T-cell (primary cell): ENCODE results near the gene GALK2. TPM values are rescaled to one million over a fixed set of nuclear protein-coding genes. Genes with fewer than 3 reads are reported as not detected.

ENCODE experiments used
- ATAC-seq, 4 experiments: fragments of 200-7000 bp in 3 of 4; fragments of 150-1000 bp in 1 of 4; cut with Tn5 transposase; replicated peaks in 1 of 4; 1 replicate in 3 of 4; 2 replicates in 1 of 4; pipeline ENCODE4 v1.10.0; 2021; ENCODE audit warnings: moderate library complexity in 3 of 4, mild to moderate bottlenecking in 2 of 4, moderate number of reproducible peaks in 1 of 4
- CTCF ChIA-PET, 2 donors: fragments of 300-600 bp; sonication (Branson Sonifier 250); formaldehyde crosslinking; loops; one replicate each; lab custom pipeline; 2022; ENCODE audit warnings: antibody characterized with exemption in 2 of 2; lab: Charles Lee
- POLR2A ChIA-PET, 2 donors: fragments of 300-600 bp; sonication (Branson Sonifier 250); formaldehyde crosslinking; loops; one replicate each; lab custom pipeline; 2022; ENCODE audit warnings: antibody characterized with exemption in 2 of 2; lab: Charles Lee
- DNase-seq, 35 experiments: peaks; one replicate each; pipeline versions ENCODE4 v3.0.0 to v3.0.0-alpha.2; 2013 to 2023
- H3K27ac ChIP-seq: one replicate; pipeline ENCODE4 v1.5.1; 2013; ENCODE audit warnings: low read length
- H3K27me3 ChIP-seq, 2 experiments: replicated peaks in 1 of 2; 1 replicate in 1 of 2; 2 replicates in 1 of 2; pipeline versions ENCODE4 v1.6.1 to v1.7.0; 2013; ENCODE audit warnings: low read length in 1 of 2, mixed read lengths in 1 of 2; ENCODE audit not compliant: control insufficient read depth in 2 of 2, insufficient read depth in 2 of 2; ENCODE audit errors: extremely low read depth in 1 of 2
- H3K36me3 ChIP-seq, 2 donors: 1 replicate in 1 of 2; 2 replicates in 1 of 2; pipeline versions ENCODE4 v1.6.1 to v1.7.0; 2013; ENCODE audit warnings: low read length in 1 of 2; ENCODE audit not compliant: control insufficient read depth in 2 of 2, insufficient read depth in 1 of 2; ENCODE audit errors: extremely low read depth in 1 of 2
- H3K4me1 ChIP-seq, 2 experiments: 1 replicate in 1 of 2; 2 replicates in 1 of 2; pipeline versions ENCODE4 v1.6.1 to v1.7.0; 2013; ENCODE audit warnings: low read length in 2 of 2, mixed read lengths in 1 of 2; ENCODE audit not compliant: insufficient read depth in 2 of 2, control insufficient read depth in 1 of 2; ENCODE audit errors: extremely low read depth in 1 of 2
- H3K4me3 ChIP-seq, 2 donors: 1 replicate in 1 of 2; 2 replicates in 1 of 2; pipeline versions ENCODE4 v1.5.1 to v1.7.0; 2013; ENCODE audit warnings: mild to moderate bottlenecking in 2 of 2, low read length in 1 of 2, moderate library complexity in 1 of 2; ENCODE audit not compliant: control insufficient read depth in 1 of 2; ENCODE audit errors: extremely low read depth in 1 of 2
- H3K9me3 ChIP-seq: 2 replicates; pipeline ENCODE4 v1.7.0; 2013
- H3K27ac Mint-ChIP-seq, 2 donors: one replicate each; pipeline ENCODE4 v1.8.0; 2020 to 2021; ENCODE audit warnings: mild to moderate bottlenecking in 2 of 2, mixed read lengths in 2 of 2
- H3K27me3 Mint-ChIP-seq, 2 donors: one replicate each; pipeline ENCODE4 v1.8.0; 2021 to 2022; ENCODE audit warnings: mixed read lengths in 2 of 2
- H3K36me3 Mint-ChIP-seq: one replicate; pipeline ENCODE4 v1.8.0; 2021; ENCODE audit warnings: mixed read lengths
- H3K4me1 Mint-ChIP-seq, 3 donors: one replicate each; pipeline ENCODE4 v1.8.0; 2020 to 2022; ENCODE audit warnings: mixed read lengths in 3 of 3, mild to moderate bottlenecking in 1 of 3
- H3K4me3 Mint-ChIP-seq, 3 donors: one replicate each; pipeline ENCODE4 v1.8.0; 2020 to 2022; ENCODE audit warnings: mild to moderate bottlenecking in 3 of 3, mixed read lengths in 3 of 3, moderate library complexity in 3 of 3
- H3K9me3 Mint-ChIP-seq, 3 donors: one replicate each; pipeline ENCODE4 v1.8.0; 2020 to 2022; ENCODE audit warnings: mixed read lengths in 3 of 3
- WGBS: methylation state at CpG from one replicate; pipeline ENCODE4 v1.1.5; 2013; ENCODE audit warnings: missing lambda C conversion rate; ENCODE audit not compliant: insufficient coverage; 5-methylcytosine and 5-hydroxymethylcytosine counted together
- total RNA-seq, 35 experiments: library from RNA in 6 of 35; stranded (reverse) in 6 of 35; fragments of 120-200 nt in 1 of 35; gene quantifications; one replicate each; pipeline versions ENCODE4 v1.2.1 to v1.2.4 and lab custom pipeline; 2013 to 2026

Gene GALK2
- total RNA-seq, 5 donors from 2014 or later (not counting 1 experiment from before 2014, with no cell fraction given) = 18.5 to 26.3 (median 25.7) TPM

- H3K36me3 ChIP-seq = peaks cover 0 to 13% of the 10 kb centered on the region in 2 donors
- no peak overlapping the region for H3K4me3 ChIP-seq
- no peak overlapping the region for H3K27ac Mint-ChIP-seq
- peaks cover 3 to 6% of the 10 kb centered on the region in 2 experiments for H3K4me1 ChIP-seq
- 87% methylated on average over 1 of the region's 1 CpG for WGBS
- peaks cover 13% of the 10 kb centered on the region for H3K36me3 Mint-ChIP-seq
- no peak for DNase-seq
- peak overlapping the region in 1 of 3 donors; percentile 15 for H3K4me3 Mint-ChIP-seq
- POLR2A ChIA-PET = interaction anchor here in 1 of 2 donors (0.6 kb wide), 1 partner anchor 9 kb away, joined by 5 read pairs; no protein-coding TSS in a partner anchor
- peaks cover 62 to 68% (median 62%) of the 10 kb centered on the region in 3 donors for H3K4me1 Mint-ChIP-seq
- H3K27me3 ChIP-seq = no peaks in the 10 kb centered on the region
- no peaks in the 10 kb centered on the region for H3K9me3 ChIP-seq
- no peaks in the 10 kb centered on the region for H3K27me3 Mint-ChIP-seq
- no peaks in the 10 kb centered on the region for H3K9me3 Mint-ChIP-seq
- H3K27ac ChIP-seq = no peak overlapping the region
- ATAC-seq = no peak
- CTCF ChIA-PET = interaction anchor here in 1 of 2 donors (0.5 kb wide), 1 partner anchor 30 kb away, joined by 7 read pairs; no protein-coding TSS in a partner anchor
These were observed 21.7 kb upstream of the GALK2 start for GRCh38 chr15:49148298-49148697.

GRCh38 chr15:49148727-49149126, 21.3 kb upstream of the GALK2 start:
- Histone ChIP-seq H3K27ac (no peak overlapping the region), H3K36me3 (peaks cover 0 to 8% of the 10 kb centered on the region in 2 donors), H3K4me1 (peaks cover 3 to 11% of the 10 kb centered on the region in 2 experiments), H3K27me3 (no peaks in the 10 kb centered on the region), H3K4me3 (no peak overlapping the region), H3K9me3 (no peaks in the 10 kb centered on the region)
- ChIA-PET CTCF (interaction anchor here in 1 of 2 donors (0.5 kb wide), 1 partner anchor 31 kb away, joined by 7 read pairs; no protein-coding TSS in a partner anchor), POLR2A (no interaction called here)
- no peaks in the 10 kb centered on the region for H3K9me3 Mint-ChIP-seq
- DNase-seq = no peak
- H3K36me3 Mint-ChIP-seq = peaks cover 11% of the 10 kb centered on the region
- ATAC-seq = no peak
- no peaks in the 10 kb centered on the region for H3K27me3 Mint-ChIP-seq
- peak overlapping the region in 1 of 3 donors; percentile 15 for H3K4me3 Mint-ChIP-seq
- H3K4me1 Mint-ChIP-seq = peaks cover 66 to 71% (median 66%) of the 10 kb centered on the region in 3 donors
- no CpG with 5 or more reads among the region's 1 CpG for WGBS
- no peak overlapping the region for H3K27ac Mint-ChIP-seq

GRCh38 chr15:49151831-49152230, 18.2 kb upstream of the GALK2 start:
- H3K36me3 Mint-ChIP-seq = peaks cover 10% of the 10 kb centered on the region
- no peak for DNase-seq
- Histone ChIP-seq H3K4me3 (no peak overlapping the region), H3K27ac (no peak overlapping the region), H3K4me1 (peaks cover 8 to 23% of the 10 kb centered on the region in 2 experiments), H3K36me3 (peaks cover 0 to 2% of the 10 kb centered on the region in 2 donors), H3K9me3 (no peaks in the 10 kb centered on the region), H3K27me3 (no peaks in the 10 kb centered on the region)
- no peak for ATAC-seq
- H3K27ac Mint-ChIP-seq = no peak overlapping the region
- CTCF ChIA-PET = interaction anchor here (0.7 to 1.2 kb wide), 3 partner anchors 15 to 1177 kb away, joined by 3 to 6 read pairs (median 5); no protein-coding TSS in a partner anchor
- no CpG with 5 or more reads among the region's 3 CpGs for WGBS
- POLR2A ChIA-PET = interaction anchor here in 1 of 2 donors (0.6 to 0.7 kb wide), 2 partner anchors 29 to 900 kb away, joined by 3 to 6 read pairs; no protein-coding TSS in a partner anchor
- H3K4me1 Mint-ChIP-seq = peaks cover 76 to 78% (median 76%) of the 10 kb centered on the region in 3 donors
- no peak overlapping the region for H3K4me3 Mint-ChIP-seq
- H3K27me3 Mint-ChIP-seq = no peaks in the 10 kb centered on the region
- H3K9me3 Mint-ChIP-seq = no peaks in the 10 kb centered on the region

DNA sequence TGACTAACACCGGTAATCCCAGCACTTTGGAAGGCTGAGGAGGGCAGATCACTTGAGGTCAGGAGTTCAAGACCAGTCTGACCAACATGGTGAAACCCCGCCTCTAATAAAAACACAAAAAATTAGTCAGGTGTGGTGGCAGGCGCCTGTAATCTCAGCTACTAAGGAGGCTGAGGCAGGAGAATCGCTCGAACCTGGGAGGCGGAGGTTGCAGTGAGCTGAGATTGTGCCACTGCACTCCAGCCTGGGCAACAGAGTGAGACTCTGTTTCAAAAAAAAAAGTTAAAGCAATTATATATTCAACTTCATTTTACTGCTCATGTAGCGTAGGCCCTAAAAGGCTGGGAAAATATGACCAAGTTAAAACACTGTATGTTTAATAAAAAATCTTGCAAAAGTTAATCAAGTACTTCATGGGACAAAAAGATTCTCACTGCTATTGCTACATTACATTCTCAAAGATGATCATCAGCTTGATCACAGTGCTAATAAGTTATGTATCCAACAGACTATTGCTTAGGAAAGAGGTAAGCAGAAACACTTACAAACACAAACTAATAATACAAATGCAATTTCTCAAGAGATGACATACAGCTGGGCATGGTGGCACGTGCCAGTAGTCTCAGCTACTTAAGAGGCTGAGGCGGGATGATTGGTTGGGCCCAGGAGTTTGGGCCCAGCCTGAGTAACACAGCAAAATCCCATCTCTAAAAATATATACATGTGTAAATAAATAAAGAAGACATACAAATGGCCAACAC, 17.3 kb upstream of the GALK2 start:
- Histone ChIP-seq H3K4me1 (peaks cover 8 to 19% of the 10 kb centered on the region in 2 experiments), H3K9me3 (no peaks in the 10 kb centered on the region)
- no peaks in the 10 kb centered on the region for H3K27me3 Mint-ChIP-seq

DNA sequence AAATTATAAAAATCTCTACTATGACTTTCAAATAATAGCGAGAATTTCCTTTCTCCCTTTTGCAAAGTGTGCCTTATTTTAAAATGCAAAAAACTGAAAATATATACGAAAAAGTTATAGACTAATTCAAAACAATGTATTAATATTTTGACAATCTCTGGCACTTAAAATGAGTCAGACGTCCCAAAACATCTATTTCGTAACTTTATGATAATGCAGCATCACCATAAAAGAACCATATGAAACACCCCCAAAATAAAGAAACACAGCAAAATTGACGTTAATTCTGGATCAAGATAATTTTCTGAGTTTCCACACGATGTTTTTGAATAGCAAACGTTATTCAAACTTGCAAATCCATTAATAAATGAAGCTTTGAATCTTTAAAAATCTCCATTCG, 15.7 kb upstream of the GALK2 start:
- Mint-ChIP-seq H3K9me3 (no peaks in the 10 kb centered on the region), H3K4me1 (peaks cover 63 to 68% (median 65%) of the 10 kb centered on the region in 3 donors), H3K4me3 (peak overlapping the region; percentile 99 to 100 (median 100)), H3K36me3 (peaks cover 3% of the 10 kb centered on the region), H3K27ac (peak overlapping the region in 1 of 2 donors; percentile 3), H3K27me3 (no peaks in the 10 kb centered on the region)
- Histone ChIP-seq H3K36me3 (peaks cover 0 to 2% of the 10 kb centered on the region in 2 donors), H3K9me3 (no peaks in the 10 kb centered on the region), H3K4me1 (peaks cover 8 to 19% of the 10 kb centered on the region in 2 experiments), H3K4me3 (peak overlapping the region; percentile 88 to 94), H3K27ac (peak overlapping the region; percentile 91), H3K27me3 (no peaks in the 10 kb centered on the region)
- POLR2A ChIA-PET = interaction anchor here (0.7 to 1.8 kb wide), 2 partner anchors 276 to 277 kb away, joined by 3 to 7 read pairs; partner anchors contain the start of gene EID1 (in 2 of the 2)
- CTCF ChIA-PET = interaction anchor here in 1 of 2 donors (1.9 to 2.0 kb wide), 2 partner anchors 16 to 109 kb away, joined by 7 to 9 read pairs; partner anchors contain the start of genes GALK2 and SECISBP2L
- no peak for DNase-seq
- WGBS = 0% methylated on average over 3 of the region's 8 CpGs
- no peak for ATAC-seq

More for the DNA sequence above, 17.3 kb upstream of the GALK2 start:
- peaks cover 76 to 77% (median 76%) of the 10 kb centered on the region in 3 donors for H3K4me1 Mint-ChIP-seq
- H3K36me3 Mint-ChIP-seq = peaks cover 10% of the 10 kb centered on the region
- no peaks in the 10 kb centered on the region for H3K9me3 Mint-ChIP-seq
- Histone ChIP-seq H3K27me3 (no peaks in the 10 kb centered on the region), H3K4me3 (no peak overlapping the region), H3K27ac (no peak overlapping the region), H3K36me3 (peaks cover 0 to 2% of the 10 kb centered on the region in 2 donors)
- H3K4me3 Mint-ChIP-seq = peak overlapping the region; percentile 56 to 100 (median 99)
- ChIA-PET POLR2A (interaction anchor here (0.5 to 0.7 kb wide), 2 partner anchors 121 to 899 kb away, joined by 4 to 6 read pairs; no protein-coding TSS in a partner anchor), CTCF (interaction anchor here in 1 of 2 donors (0.7 to 1.1 kb wide), 2 partner anchors 11 to 14 kb away, joined by 4 to 6 read pairs; no protein-coding TSS in a partner anchor)
- DNase-seq (no peak), ATAC-seq (no peak)
- WGBS = 83% methylated on average over 1 of the region's 9 CpGs
- H3K27ac Mint-ChIP-seq = no peak overlapping the region

- ChIA-PET POLR2A (interaction anchor here (0.7 to 2.2 kb wide), 5 partner anchors 15 to 1199 kb away, joined by 3 to 19 read pairs (median 4); partner anchors contain the start of genes EID1 (in 2 of the 2) and GALK2 (in 1 of the 2)), CTCF (interaction anchor here in 1 of 2 donors (1.3 to 2.0 kb wide), 3 partner anchors 15 to 344 kb away, joined by 4 to 9 read pairs (median 7); partner anchors contain the start of genes CEP152, GALK2 and SECISBP2L)
- no peaks in the 10 kb centered on the region for H3K27me3 ChIP-seq
- peak overlapping the region; percentile 97 to 98 for H3K27ac Mint-ChIP-seq
- ATAC-seq (no peak), DNase-seq (no peak)
- H3K36me3 Mint-ChIP-seq = peaks cover 3% of the 10 kb centered on the region
- peaks cover 8 to 17% of the 10 kb centered on the region in 2 experiments for H3K4me1 ChIP-seq
- peaks cover 59 to 64% (median 61%) of the 10 kb centered on the region in 3 donors for H3K4me1 Mint-ChIP-seq
- H3K27me3 Mint-ChIP-seq = no peaks in the 10 kb centered on the region
- H3K36me3 ChIP-seq = peaks cover 0 to 2% of the 10 kb centered on the region in 2 donors
- H3K27ac ChIP-seq = peak overlapping the region; percentile 91
- peak overlapping the region; percentile 88 to 94 for H3K4me3 ChIP-seq
- H3K9me3 Mint-ChIP-seq = no peaks in the 10 kb centered on the region
- WGBS = 2% methylated on average over 6 of the region's 7 CpGs
- H3K9me3 ChIP-seq = no peaks in the 10 kb centered on the region
- peak overlapping the region; percentile 99 to 100 (median 100) for H3K4me3 Mint-ChIP-seq
These were observed 15.3 kb upstream of the GALK2 start for GRCh38 chr15:49154799-49155109.
